Astrocyte (in vitro differentiated cells and primary cell): Measurements from ENCODE around the gene FGD6. TPM values are rescaled to one million over a fixed set of nuclear protein-coding genes. Genes with fewer than 3 reads are reported as not detected.

ENCODE experiments used
- DNase-seq: peaks from one replicate; pipeline ENCODE4 v3.0.0-alpha.2; 2010; ENCODE audit warnings: low read depth
- FAIRE-seq: peaks from 2 replicates; lab custom pipeline; 2011; peaks lifted over from hg19 to GRCh38; lab: Jason Lieb, UNC
- H2AFZ ChIP-seq: 2 replicates; pipeline ENCODE4 v1.6.0; 2012; ENCODE audit warnings: low read depth, low read length, inconsistent platforms
- H3K27ac ChIP-seq: 2 replicates; pipeline ENCODE4 v1.5.1; 2011; ENCODE audit warnings: low read depth, low read length, inconsistent platforms
- H3K27me3 ChIP-seq: 2 replicates; pipeline ENCODE4 v1.6.0; 2011; ENCODE audit warnings: low read length, inconsistent platforms; ENCODE audit not compliant: insufficient read depth
- H3K36me3 ChIP-seq: 2 replicates; pipeline ENCODE4 v1.5.1; 2011; ENCODE audit warnings: low read length, inconsistent platforms; ENCODE audit not compliant: insufficient read depth
- H3K4me1 ChIP-seq: 2 replicates; pipeline ENCODE4 v1.5.1; 2011; ENCODE audit warnings: low read length, inconsistent platforms; ENCODE audit not compliant: insufficient read depth
- H3K4me2 ChIP-seq: 2 replicates; pipeline ENCODE4 v1.6.0; 2012; ENCODE audit warnings: low read length, inconsistent platforms
- H3K4me3 ChIP-seq: 2 replicates; pipeline ENCODE4 v1.5.1; 2011; ENCODE audit warnings: low read depth, mild to moderate bottlenecking, low read length, inconsistent platforms; ENCODE audit not compliant: insufficient read depth
- H3K79me2 ChIP-seq: 2 replicates; pipeline ENCODE4 v1.6.0; 2012; ENCODE audit warnings: mild to moderate bottlenecking, low read length, inconsistent platforms; ENCODE audit not compliant: insufficient read depth
- H3K9ac ChIP-seq: 2 replicates; pipeline ENCODE4 v1.6.0; 2012; ENCODE audit warnings: mild to moderate bottlenecking, low read length, inconsistent platforms
- H3K9me3 ChIP-seq: 2 replicates; pipeline ENCODE4 v1.5.1; 2012; ENCODE audit warnings: low read depth, mild to moderate bottlenecking, low read length, inconsistent platforms; ENCODE audit not compliant: insufficient read depth
- H4K20me1 ChIP-seq: 2 replicates; pipeline ENCODE4 v1.6.0; 2012; ENCODE audit warnings: low read length, inconsistent platforms; ENCODE audit not compliant: insufficient read depth
- H3K27ac Mint-ChIP-seq: one replicate; pipeline ENCODE4 v1.8.0; 2021; ENCODE audit warnings: mild to moderate bottlenecking, mixed read lengths; ENCODE audit not compliant: unreplicated experiment
- H3K27me3 Mint-ChIP-seq: one replicate; pipeline ENCODE4 v1.8.0; 2021; ENCODE audit warnings: low read depth, mixed read lengths; ENCODE audit not compliant: unreplicated experiment
- H3K36me3 Mint-ChIP-seq: one replicate; pipeline ENCODE4 v1.8.0; 2021; ENCODE audit warnings: low read depth, mixed read lengths; ENCODE audit not compliant: unreplicated experiment
- H3K4me1 Mint-ChIP-seq: one replicate; pipeline ENCODE4 v1.8.0; 2021; ENCODE audit warnings: low read depth, mixed read lengths; ENCODE audit not compliant: unreplicated experiment
- H3K4me3 Mint-ChIP-seq: one replicate; pipeline ENCODE4 v1.8.0; 2021; ENCODE audit warnings: mild to moderate bottlenecking, moderate library complexity, mixed read lengths; ENCODE audit not compliant: unreplicated experiment
- H3K9me3 Mint-ChIP-seq: one replicate; pipeline ENCODE4 v1.8.0; 2021; ENCODE audit warnings: mild to moderate bottlenecking, mixed read lengths; ENCODE audit not compliant: unreplicated experiment
- EZH2 ChIP-seq: IDR thresholded peaks from 2 replicates; pipeline ENCODE4 v1.6.1; 2012; ENCODE audit warnings: mild to moderate bottlenecking, low read length, inconsistent platforms; ENCODE audit not compliant: insufficient read depth
- total RNA-seq: library from RNA; stranded (reverse); gene quantifications from 2 replicates; pipeline ENCODE4 v1.2.1, GENCODE V29; 2021
- TF ChIP-seq, protein P1 (sequence below): IDR thresholded peaks from 2 replicates; pipeline ENCODE4 v1.5.1; 2011; ENCODE audit warnings: low read depth, mild to moderate bottlenecking, inconsistent platforms, low read length, moderate library complexity; ENCODE audit not compliant: insufficient read depth

The FGD6 gene
- total RNA-seq, 1 donor from 2014 or later = 26.5 TPM

DNA sequence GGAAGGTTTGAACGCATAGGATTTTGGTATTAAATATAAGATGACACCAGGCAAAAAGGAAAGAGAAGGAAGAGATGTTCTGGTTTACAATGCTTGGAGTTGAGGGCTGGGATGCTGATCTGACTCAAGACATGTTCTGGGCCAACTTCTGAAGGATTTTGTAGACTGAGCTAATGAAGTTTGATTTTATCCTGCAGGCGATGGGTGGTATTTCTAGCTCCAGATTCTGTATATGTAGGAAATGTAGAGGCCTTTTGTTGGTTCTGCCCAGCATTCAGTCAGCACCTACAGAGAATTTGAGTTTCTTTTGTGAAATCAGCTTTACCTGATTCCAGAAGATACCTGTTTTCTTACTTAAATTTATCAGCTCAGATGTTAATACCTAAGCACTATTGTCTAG is 48.5 kb upstream of the FGD6 start:
- Histone ChIP-seq H3K79me2 (no peaks in the 10 kb centered on the region), H3K4me1 (no peaks in the 10 kb centered on the region), H4K20me1 (peaks cover 1% of the 10 kb centered on the region), H2AFZ (no peak overlapping the region), H3K36me3 (peaks cover 13% of the 10 kb centered on the region), H3K9ac (no peak overlapping the region), H3K9me3 (no peaks in the 10 kb centered on the region), H3K27ac (no peak overlapping the region), H3K27me3 (no peaks in the 10 kb centered on the region), H3K4me3 (no peak overlapping the region), H3K4me2 (no peak overlapping the region)
- Mint-ChIP-seq H3K4me1 (no peaks in the 10 kb centered on the region), H3K4me3 (no peak overlapping the region), H3K27me3 (no peaks in the 10 kb centered on the region), H3K36me3 (peaks cover 11% of the 10 kb centered on the region), H3K9me3 (peaks cover 1% of the 10 kb centered on the region), H3K27ac (no peak overlapping the region)
- TF ChIP-seq, protein P1, sequence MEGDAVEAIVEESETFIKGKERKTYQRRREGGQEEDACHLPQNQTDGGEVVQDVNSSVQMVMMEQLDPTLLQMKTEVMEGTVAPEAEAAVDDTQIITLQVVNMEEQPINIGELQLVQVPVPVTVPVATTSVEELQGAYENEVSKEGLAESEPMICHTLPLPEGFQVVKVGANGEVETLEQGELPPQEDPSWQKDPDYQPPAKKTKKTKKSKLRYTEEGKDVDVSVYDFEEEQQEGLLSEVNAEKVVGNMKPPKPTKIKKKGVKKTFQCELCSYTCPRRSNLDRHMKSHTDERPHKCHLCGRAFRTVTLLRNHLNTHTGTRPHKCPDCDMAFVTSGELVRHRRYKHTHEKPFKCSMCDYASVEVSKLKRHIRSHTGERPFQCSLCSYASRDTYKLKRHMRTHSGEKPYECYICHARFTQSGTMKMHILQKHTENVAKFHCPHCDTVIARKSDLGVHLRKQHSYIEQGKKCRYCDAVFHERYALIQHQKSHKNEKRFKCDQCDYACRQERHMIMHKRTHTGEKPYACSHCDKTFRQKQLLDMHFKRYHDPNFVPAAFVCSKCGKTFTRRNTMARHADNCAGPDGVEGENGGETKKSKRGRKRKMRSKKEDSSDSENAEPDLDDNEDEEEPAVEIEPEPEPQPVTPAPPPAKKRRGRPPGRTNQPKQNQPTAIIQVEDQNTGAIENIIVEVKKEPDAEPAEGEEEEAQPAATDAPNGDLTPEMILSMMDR = no peak
- no peak for TF ChIP-seq EZH2
- DNase-seq = no peak
- no peak for FAIRE-seq

DNA sequence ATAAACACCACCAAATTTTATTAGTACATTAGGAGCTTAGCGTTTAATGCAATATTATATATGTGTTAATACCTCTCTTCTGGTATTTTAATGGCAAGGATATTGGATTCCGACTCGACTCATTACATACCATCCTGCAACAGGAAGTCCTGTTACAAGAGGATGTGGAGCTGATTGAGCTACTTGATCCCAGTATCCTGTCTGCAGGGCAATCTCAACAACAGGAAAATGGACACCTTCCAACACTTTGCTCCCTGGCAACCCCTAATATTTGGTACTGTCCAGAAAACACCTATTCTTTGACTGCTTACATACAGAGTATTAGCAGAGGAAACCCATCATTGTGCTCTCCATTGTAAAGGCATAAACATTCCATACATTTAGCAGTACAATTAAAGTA is 45.5 kb upstream of the FGD6 start:
- Mint-ChIP-seq H3K36me3 (peaks cover 11% of the 10 kb centered on the region), H3K4me1 (peaks cover 12% of the 10 kb centered on the region), H3K27ac (no peak overlapping the region), H3K4me3 (no peak overlapping the region), H3K9me3 (peaks cover 1% of the 10 kb centered on the region), H3K27me3 (no peaks in the 10 kb centered on the region)
- no peak overlapping the region for H3K9ac ChIP-seq
- H2AFZ ChIP-seq = no peak overlapping the region
- H3K4me3 ChIP-seq = no peak overlapping the region
- no peak for DNase-seq
- TF ChIP-seq, protein P1 = no peak
- no peak for TF ChIP-seq EZH2
- peak; percentile 39 for FAIRE-seq
- no peak overlapping the region for H3K27ac ChIP-seq
- no peaks in the 10 kb centered on the region for H3K27me3 ChIP-seq
- H3K4me1 ChIP-seq = no peaks in the 10 kb centered on the region
- H3K4me2 ChIP-seq = no peak overlapping the region
- no peaks in the 10 kb centered on the region for H3K79me2 ChIP-seq
- no peaks in the 10 kb centered on the region for H3K9me3 ChIP-seq
- H3K36me3 ChIP-seq = peaks cover 6% of the 10 kb centered on the region
- peaks cover 11% of the 10 kb centered on the region for H4K20me1 ChIP-seq

DNA sequence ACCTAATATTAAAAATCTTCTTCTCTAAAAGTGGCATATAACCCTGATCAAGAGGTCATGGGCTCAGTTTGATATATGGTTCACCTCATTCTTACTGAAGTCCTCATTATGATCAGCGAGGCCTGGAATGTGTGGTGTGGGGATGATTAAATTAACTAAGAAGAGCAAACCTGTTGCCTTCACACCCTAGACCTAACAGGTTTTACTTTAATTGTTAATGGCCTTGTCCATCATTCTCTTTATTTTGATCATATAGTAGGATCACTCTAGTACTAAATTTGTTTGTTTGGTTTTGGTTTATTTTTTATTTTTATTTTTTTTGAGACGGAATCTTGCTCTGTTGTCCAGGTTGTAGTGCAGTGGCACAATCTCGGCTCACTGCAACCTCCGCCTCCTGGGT is 43.8 kb upstream of the FGD6 start:
- Histone ChIP-seq H3K9ac (no peak overlapping the region), H3K4me2 (no peak overlapping the region), H2AFZ (no peak overlapping the region), H3K4me3 (no peak overlapping the region), H3K9me3 (no peaks in the 10 kb centered on the region), H3K27ac (no peak overlapping the region), H4K20me1 (peaks cover 11% of the 10 kb centered on the region), H3K4me1 (no peaks in the 10 kb centered on the region), H3K36me3 (peaks cover 3% of the 10 kb centered on the region), H3K79me2 (no peaks in the 10 kb centered on the region), H3K27me3 (no peaks in the 10 kb centered on the region)
- DNase-seq (no peak), FAIRE-seq (no peak)
- Mint-ChIP-seq H3K27ac (no peak overlapping the region), H3K36me3 (peaks cover 13% of the 10 kb centered on the region), H3K27me3 (no peaks in the 10 kb centered on the region), H3K9me3 (no peaks in the 10 kb centered on the region), H3K4me3 (no peak overlapping the region), H3K4me1 (peaks cover 19% of the 10 kb centered on the region)
- no peak for TF ChIP-seq EZH2
- TF ChIP-seq, protein P1 = no peak
